ENCODE measurements around the gene RNF123. TPM values are rescaled to one million over a fixed set of nuclear protein-coding genes. Genes with fewer than 3 reads are reported as not detected.

Gene RNF123
- total and polyA plus RNA-seq, 2 experiments from 2014 or later = 14.6 to 32.5 TPM

DNA sequence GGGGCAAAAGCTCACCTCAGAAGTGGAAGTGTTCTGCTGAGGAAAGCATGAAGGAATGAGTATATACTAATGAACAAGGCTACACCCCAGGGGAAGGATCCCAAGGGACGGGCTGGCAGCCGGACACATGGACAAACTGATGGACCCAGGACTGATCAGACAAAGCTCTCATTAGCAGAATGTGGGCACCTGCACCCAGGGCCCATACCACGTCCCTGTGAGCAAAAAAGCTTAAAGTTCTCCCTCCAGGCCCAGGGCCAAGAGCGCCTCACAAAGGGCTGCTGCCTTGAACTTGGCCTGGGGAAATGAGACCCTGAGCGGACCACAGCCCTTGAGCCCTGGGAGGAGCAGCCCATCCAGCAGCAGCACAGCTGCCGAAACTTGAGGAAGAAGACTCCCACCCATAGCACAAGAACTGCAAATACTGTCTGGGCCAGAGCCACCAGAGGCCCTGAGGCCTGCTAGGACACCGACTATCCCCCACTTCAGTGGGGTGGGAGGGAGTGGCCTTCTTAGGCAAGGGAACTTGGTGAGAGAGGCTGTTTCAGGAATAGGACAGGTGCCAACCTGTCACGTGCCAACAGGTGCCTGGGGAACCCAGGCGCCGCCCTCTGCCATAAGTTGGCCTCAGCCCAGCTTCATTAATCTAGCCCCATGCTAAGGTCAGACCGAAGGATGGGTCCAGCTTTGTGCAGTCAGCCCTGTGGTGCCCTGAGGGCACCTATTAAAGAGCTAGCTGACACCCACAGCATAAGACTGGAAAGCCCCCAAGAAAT is 36.7 kb downstream of the RNF123 start:
- no peak for DNase-seq (ENCODE audit: low spot score)
- peaks cover 4% of the 10 kb centered on the region; the same call in 1 of the 2 replicates for H4K20me1 ChIP-seq (replicated peaks; ENCODE audit: insufficient read depth)
- H3K4me1 ChIP-seq (ENCODE audit: insufficient read depth) = no peaks in the 10 kb centered on the region
- Mint-ChIP-seq H3K9me3 (no peaks in the 10 kb centered on the region), H3K36me3 (ENCODE audit: low read depth) (peaks cover 26% of the 10 kb centered on the region), H3K27me3 (ENCODE audit: insufficient read depth, low read depth, poor library complexity) (peaks cover 18% of the 10 kb centered on the region), H3K4me1 (peaks cover 6% of the 10 kb centered on the region; the same call in 1 of the 3 replicates), H3K4me3 (no peak overlapping the region), H3K27ac (no peak overlapping the region)
- peaks cover 22% of the 10 kb centered on the region; the same call in 1 of the 2 replicates for H3F3A ChIP-seq (replicated peaks; ENCODE audit: low read depth)
- no peak for ATAC-seq
- TF ChIP-seq EZH2phosphoT487 (IDR thresholded peaks at IDR 0.05; ENCODE audit: unreplicated experiment) (no peak), EZH2 (IDR thresholded peaks at IDR 0.05; ENCODE audit: low read depth, unreplicated experiment) (no peak), JUNB (IDR thresholded peaks at IDR 0.05; ENCODE audit: unreplicated experiment) (no peak), CREB1 (CRISPR knock-in tag; IDR thresholded peaks at IDR 0.05; ENCODE audit: low read depth) (no peak), POLR2AphosphoS5 (IDR thresholded peaks at IDR 0.05; ENCODE audit: low read depth) (no peak), STAT1 (IDR thresholded peaks at IDR 0.05; ENCODE audit: unreplicated experiment) (no peak), ZNF331 (CRISPR knock-in tag; IDR thresholded peaks at IDR 0.05; ENCODE audit: low read depth) (no peak), NANOG (IDR thresholded peaks at IDR 0.05; ENCODE audit: borderline replicate concordance) (no peak)
- TF ChIP-seq, protein P1, sequence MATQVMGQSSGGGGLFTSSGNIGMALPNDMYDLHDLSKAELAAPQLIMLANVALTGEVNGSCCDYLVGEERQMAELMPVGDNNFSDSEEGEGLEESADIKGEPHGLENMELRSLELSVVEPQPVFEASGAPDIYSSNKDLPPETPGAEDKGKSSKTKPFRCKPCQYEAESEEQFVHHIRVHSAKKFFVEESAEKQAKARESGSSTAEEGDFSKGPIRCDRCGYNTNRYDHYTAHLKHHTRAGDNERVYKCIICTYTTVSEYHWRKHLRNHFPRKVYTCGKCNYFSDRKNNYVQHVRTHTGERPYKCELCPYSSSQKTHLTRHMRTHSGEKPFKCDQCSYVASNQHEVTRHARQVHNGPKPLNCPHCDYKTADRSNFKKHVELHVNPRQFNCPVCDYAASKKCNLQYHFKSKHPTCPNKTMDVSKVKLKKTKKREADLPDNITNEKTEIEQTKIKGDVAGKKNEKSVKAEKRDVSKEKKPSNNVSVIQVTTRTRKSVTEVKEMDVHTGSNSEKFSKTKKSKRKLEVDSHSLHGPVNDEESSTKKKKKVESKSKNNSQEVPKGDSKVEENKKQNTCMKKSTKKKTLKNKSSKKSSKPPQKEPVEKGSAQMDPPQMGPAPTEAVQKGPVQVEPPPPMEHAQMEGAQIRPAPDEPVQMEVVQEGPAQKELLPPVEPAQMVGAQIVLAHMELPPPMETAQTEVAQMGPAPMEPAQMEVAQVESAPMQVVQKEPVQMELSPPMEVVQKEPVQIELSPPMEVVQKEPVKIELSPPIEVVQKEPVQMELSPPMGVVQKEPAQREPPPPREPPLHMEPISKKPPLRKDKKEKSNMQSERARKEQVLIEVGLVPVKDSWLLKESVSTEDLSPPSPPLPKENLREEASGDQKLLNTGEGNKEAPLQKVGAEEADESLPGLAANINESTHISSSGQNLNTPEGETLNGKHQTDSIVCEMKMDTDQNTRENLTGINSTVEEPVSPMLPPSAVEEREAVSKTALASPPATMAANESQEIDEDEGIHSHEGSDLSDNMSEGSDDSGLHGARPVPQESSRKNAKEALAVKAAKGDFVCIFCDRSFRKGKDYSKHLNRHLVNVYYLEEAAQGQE (IDR thresholded peaks at IDR 0.05; ENCODE audit: unreplicated experiment) = no peak
- TF ChIP-seq, protein P2, sequence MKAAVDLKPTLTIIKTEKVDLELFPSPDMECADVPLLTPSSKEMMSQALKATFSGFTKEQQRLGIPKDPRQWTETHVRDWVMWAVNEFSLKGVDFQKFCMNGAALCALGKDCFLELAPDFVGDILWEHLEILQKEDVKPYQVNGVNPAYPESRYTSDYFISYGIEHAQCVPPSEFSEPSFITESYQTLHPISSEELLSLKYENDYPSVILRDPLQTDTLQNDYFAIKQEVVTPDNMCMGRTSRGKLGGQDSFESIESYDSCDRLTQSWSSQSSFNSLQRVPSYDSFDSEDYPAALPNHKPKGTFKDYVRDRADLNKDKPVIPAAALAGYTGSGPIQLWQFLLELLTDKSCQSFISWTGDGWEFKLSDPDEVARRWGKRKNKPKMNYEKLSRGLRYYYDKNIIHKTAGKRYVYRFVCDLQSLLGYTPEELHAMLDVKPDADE (IDR thresholded peaks at IDR 0.05) = no peak
- TF ChIP-seq, protein P3, sequence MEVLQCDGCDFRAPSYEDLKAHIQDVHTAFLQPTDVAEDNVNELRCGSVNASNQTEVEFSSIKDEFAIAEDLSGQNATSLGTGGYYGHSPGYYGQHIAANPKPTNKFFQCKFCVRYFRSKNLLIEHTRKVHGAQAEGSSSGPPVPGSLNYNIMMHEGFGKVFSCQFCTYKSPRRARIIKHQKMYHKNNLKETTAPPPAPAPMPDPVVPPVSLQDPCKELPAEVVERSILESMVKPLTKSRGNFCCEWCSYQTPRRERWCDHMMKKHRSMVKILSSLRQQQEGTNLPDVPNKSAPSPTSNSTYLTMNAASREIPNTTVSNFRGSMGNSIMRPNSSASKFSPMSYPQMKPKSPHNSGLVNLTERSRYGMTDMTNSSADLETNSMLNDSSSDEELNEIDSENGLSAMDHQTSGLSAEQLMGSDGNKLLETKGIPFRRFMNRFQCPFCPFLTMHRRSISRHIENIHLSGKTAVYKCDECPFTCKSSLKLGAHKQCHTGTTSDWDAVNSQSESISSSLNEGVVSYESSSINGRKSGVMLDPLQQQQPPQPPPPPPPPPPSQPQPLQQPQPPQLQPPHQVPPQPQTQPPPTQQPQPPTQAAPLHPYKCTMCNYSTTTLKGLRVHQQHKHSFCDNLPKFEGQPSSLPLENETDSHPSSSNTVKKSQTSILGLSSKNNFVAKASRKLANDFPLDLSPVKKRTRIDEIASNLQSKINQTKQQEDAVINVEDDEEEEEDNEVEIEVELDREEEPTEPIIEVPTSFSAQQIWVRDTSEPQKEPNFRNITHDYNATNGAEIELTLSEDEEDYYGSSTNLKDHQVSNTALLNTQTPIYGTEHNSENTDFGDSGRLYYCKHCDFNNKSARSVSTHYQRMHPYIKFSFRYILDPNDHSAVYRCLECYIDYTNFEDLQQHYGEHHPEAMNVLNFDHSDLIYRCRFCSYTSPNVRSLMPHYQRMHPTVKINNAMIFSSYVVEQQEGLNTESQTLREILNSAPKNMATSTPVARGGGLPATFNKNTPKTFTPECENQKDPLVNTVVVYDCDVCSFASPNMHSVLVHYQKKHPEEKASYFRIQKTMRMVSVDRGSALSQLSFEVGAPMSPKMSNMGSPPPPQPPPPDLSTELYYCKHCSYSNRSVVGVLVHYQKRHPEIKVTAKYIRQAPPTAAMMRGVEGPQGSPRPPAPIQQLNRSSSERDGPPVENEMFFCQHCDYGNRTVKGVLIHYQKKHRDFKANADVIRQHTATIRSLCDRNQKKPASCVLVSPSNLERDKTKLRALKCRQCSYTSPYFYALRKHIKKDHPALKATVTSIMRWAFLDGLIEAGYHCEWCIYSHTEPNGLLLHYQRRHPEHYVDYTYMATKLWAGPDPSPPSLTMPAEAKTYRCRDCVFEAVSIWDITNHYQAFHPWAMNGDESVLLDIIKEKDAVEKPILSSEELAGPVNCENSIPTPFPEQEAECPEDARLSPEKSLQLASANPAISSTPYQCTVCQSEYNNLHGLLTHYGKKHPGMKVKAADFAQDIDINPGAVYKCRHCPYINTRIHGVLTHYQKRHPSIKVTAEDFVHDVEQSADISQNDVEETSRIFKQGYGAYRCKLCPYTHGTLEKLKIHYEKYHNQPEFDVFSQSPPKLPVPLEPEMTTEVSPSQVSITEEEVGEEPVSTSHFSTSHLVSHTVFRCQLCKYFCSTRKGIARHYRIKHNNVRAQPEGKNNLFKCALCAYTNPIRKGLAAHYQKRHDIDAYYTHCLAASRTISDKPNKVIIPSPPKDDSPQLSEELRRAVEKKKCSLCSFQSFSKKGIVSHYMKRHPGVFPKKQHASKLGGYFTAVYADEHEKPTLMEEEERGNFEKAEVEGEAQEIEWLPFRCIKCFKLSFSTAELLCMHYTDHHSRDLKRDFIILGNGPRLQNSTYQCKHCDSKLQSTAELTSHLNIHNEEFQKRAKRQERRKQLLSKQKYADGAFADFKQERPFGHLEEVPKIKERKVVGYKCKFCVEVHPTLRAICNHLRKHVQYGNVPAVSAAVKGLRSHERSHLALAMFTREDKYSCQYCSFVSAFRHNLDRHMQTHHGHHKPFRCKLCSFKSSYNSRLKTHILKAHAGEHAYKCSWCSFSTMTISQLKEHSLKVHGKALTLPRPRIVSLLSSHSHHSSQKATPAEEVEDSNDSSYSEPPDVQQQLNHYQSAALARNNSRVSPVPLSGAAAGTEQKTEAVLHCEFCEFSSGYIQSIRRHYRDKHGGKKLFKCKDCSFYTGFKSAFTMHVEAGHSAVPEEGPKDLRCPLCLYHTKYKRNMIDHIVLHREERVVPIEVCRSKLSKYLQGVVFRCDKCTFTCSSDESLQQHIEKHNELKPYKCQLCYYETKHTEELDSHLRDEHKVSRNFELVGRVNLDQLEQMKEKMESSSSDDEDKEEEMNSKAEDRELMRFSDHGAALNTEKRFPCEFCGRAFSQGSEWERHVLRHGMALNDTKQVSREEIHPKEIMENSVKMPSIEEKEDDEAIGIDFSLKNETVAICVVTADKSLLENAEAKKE (CRISPR knock-in tag; IDR thresholded peaks at IDR 0.05) = no peak
- H3K27me3 ChIP-seq (ENCODE audit: insufficient read depth) = no peaks in the 10 kb centered on the region
- H3K9me2 ChIP-seq (ENCODE audit: insufficient read depth) = no peaks in the 10 kb centered on the region
- no peak overlapping the region for H3K4me2 ChIP-seq
- no peak overlapping the region for H3K27ac ChIP-seq (ENCODE audit: low read depth)
- H3K79me2 ChIP-seq (replicated peaks; ENCODE audit: insufficient read depth) = no peaks in the 10 kb centered on the region; the same call in 1 of the 2 replicates
- peaks cover 5% of the 10 kb centered on the region; the same call in 1 of the 2 replicates for H3K36me3 ChIP-seq (ENCODE audit: insufficient read depth)
- H3K4me3 ChIP-seq = no peak overlapping the region
- no peak overlapping the region for H2AFZ ChIP-seq

Measured in GM23338 (cell line).